GM23338 (cell line): ENCODE results near the gene GALR2. TPM values are rescaled to one million over a fixed set of nuclear protein-coding genes. Genes with fewer than 3 reads are reported as not detected.

Experiments used
- ATAC-seq: fragments of 200-7000 bp; cut with Tn5 transposase; 3 replicates; pipeline ENCODE4 v1.9.1; 2020
- DNase-seq: peaks from one replicate; pipeline ENCODE4 v3.0.0-alpha.2; 2015; ENCODE audit warnings: low spot score
- H2AFZ ChIP-seq: fragments of 200-600 bp; sonication (generic); 2 replicates; pipeline ENCODE4 v1.8.0; 2016; ENCODE audit warnings: antibody characterized with exemption, mild to moderate bottlenecking, moderate library complexity
- H3F3A ChIP-seq: fragments of 200-600 bp; sonication (generic); replicated peaks from 2 replicates; pipeline ENCODE4 v1.8.0; 2017; ENCODE audit warnings: antibody characterized with exemption, mixed run types, low read depth
- H3K27ac ChIP-seq: fragments of 200-600 bp; sonication (generic); 2 replicates; pipeline ENCODE4 v1.6.1; 2016; ENCODE audit warnings: low read depth
- H3K27me3 ChIP-seq: fragments of 200-600 bp; sonication (generic); 2 replicates; pipeline ENCODE4 v1.8.0; 2016; ENCODE audit warnings: mild to moderate bottlenecking, mixed run types, moderate library complexity; ENCODE audit not compliant: insufficient read depth
- H3K36me3 ChIP-seq: fragments of 200-600 bp; sonication (generic); 2 replicates; pipeline ENCODE4 v1.8.0; 2016; ENCODE audit warnings: mild to moderate bottlenecking; ENCODE audit not compliant: insufficient read depth
- H3K4me1 ChIP-seq: fragments of 200-600 bp; sonication (generic); 2 replicates; pipeline ENCODE4 v1.8.0; 2016; ENCODE audit warnings: mild to moderate bottlenecking, moderate library complexity; ENCODE audit not compliant: insufficient read depth
- H3K4me2 ChIP-seq: fragments of 200-600 bp; sonication (generic); 2 replicates; pipeline ENCODE4 v1.7.1; 2017; ENCODE audit warnings: mixed run types
- H3K4me3 ChIP-seq: fragments of 200-600 bp; sonication (generic); 2 replicates; pipeline ENCODE4 v1.6.1; 2016; ENCODE audit warnings: mixed run types
- H3K79me2 ChIP-seq: fragments of 200-600 bp; sonication (generic); replicated peaks from 2 replicates; pipeline ENCODE4 v1.8.0; 2017; ENCODE audit warnings: mild to moderate bottlenecking; ENCODE audit not compliant: insufficient read depth
- H3K9me2 ChIP-seq: fragments of 200-600 bp; sonication (generic); 2 replicates; pipeline ENCODE4 v1.8.0; 2017; ENCODE audit not compliant: insufficient read depth
- H4K20me1 ChIP-seq: fragments of 200-600 bp; sonication (generic); replicated peaks from 2 replicates; pipeline ENCODE4 v1.8.0; 2017; ENCODE audit warnings: mild to moderate bottlenecking; ENCODE audit not compliant: insufficient read depth
- H3K27ac Mint-ChIP-seq: 2 replicates; pipeline ENCODE4 v1.8.0; 2020; ENCODE audit warnings: inconsistent platforms, mild to moderate bottlenecking, moderate library complexity, mixed read lengths
- H3K27me3 Mint-ChIP-seq: 3 replicates; pipeline ENCODE4 v1.8.0; 2022; ENCODE audit warnings: low read depth, mild to moderate bottlenecking, moderate library complexity, mixed read lengths, inconsistent platforms; ENCODE audit not compliant: insufficient read depth, poor library complexity
- H3K36me3 Mint-ChIP-seq: 3 replicates; pipeline ENCODE4 v1.8.0; 2021; ENCODE audit warnings: low read depth, mild to moderate bottlenecking, inconsistent platforms, moderate library complexity, mixed read lengths
- H3K4me1 Mint-ChIP-seq: 3 replicates; pipeline ENCODE4 v1.8.0; 2020; ENCODE audit warnings: mild to moderate bottlenecking, inconsistent platforms, mixed read lengths
- H3K4me3 Mint-ChIP-seq: 3 replicates; pipeline ENCODE4 v1.8.0; 2021; ENCODE audit warnings: moderate library complexity, mild to moderate bottlenecking, inconsistent platforms, mixed read lengths
- H3K9me3 Mint-ChIP-seq: 3 replicates; pipeline ENCODE4 v1.8.0; 2020; ENCODE audit warnings: moderate library complexity, mild to moderate bottlenecking, inconsistent platforms, mixed read lengths
- CREB1 ChIP-seq: fragments of 250-450 bp; sonication (Bioruptor Pico); IDR thresholded peaks from 2 replicates; pipeline ENCODE4 v1.5.0; 2020; ENCODE audit warnings: low read depth, mild to moderate bottlenecking, moderate library complexity
- CTCF ChIP-seq, 2 experiments: fragments of 200-600 bp in 1 of 2; sonication (generic) in 1 of 2; conservative IDR thresholded peaks; 2 replicates each; pipeline versions ENCODE4 v1.5.1 to v1.6.1; 2016 to 2017; ENCODE audit warnings: antibody characterized with exemption in 2 of 2, low read depth in 2 of 2, mild to moderate bottlenecking in 2 of 2, moderate library complexity in 1 of 2
- ETS1 ChIP-seq: IDR thresholded peaks from 2 replicates; pipeline ENCODE4 v1.6.1; 2016; ENCODE audit warnings: antibody characterized with exemption
- EZH2 ChIP-seq: fragments of 200-600 bp; sonication (generic); IDR thresholded peaks from one replicate; pipeline ENCODE4 v1.8.0; 2017; ENCODE audit warnings: antibody characterized with exemption, mild to moderate bottlenecking, low read depth; ENCODE audit not compliant: unreplicated experiment
- EZH2phosphoT487 ChIP-seq: fragments of 200-600 bp; sonication (generic); IDR thresholded peaks from one replicate; pipeline ENCODE4 v1.8.1; 2018; ENCODE audit warnings: antibody characterized with exemption; ENCODE audit not compliant: unreplicated experiment
- JUNB ChIP-seq: IDR thresholded peaks from one replicate; pipeline ENCODE4 v1.6.1; 2016; ENCODE audit warnings: antibody characterized with exemption; ENCODE audit not compliant: unreplicated experiment
- NANOG ChIP-seq: IDR thresholded peaks from 2 replicates; pipeline ENCODE4 v1.6.1; 2016; ENCODE audit warnings: antibody characterized with exemption, borderline replicate concordance
- POLR2AphosphoS5 ChIP-seq: IDR thresholded peaks from 2 replicates; pipeline ENCODE4 v1.6.1; 2016; ENCODE audit warnings: antibody characterized with exemption, low read depth
- REST ChIP-seq: IDR thresholded peaks from one replicate; pipeline ENCODE4 v1.6.1; 2018; ENCODE audit warnings: antibody characterized with exemption; ENCODE audit not compliant: unreplicated experiment
- STAT1 ChIP-seq: IDR thresholded peaks from one replicate; pipeline ENCODE4 v1.6.1; 2016; ENCODE audit warnings: antibody characterized with exemption; ENCODE audit not compliant: unreplicated experiment
- ZNF114 ChIP-seq: fragments of 250-450 bp; sonication (Bioruptor Pico); IDR thresholded peaks from 2 replicates; pipeline ENCODE4 v1.5.0; 2020; ENCODE audit warnings: mild to moderate bottlenecking, moderate library complexity
- ZNF331 ChIP-seq: fragments of 250-450 bp; sonication (Bioruptor Pico); IDR thresholded peaks from 2 replicates; pipeline ENCODE4 v1.5.0; 2020; ENCODE audit warnings: low read depth, mild to moderate bottlenecking, moderate library complexity
- ZNF462 ChIP-seq: fragments of 250-450 bp; sonication (Bioruptor Pico); IDR thresholded peaks from 2 replicates; pipeline ENCODE4 v1.5.0; 2020; ENCODE audit warnings: mild to moderate bottlenecking, moderate library complexity
- polyA plus RNA-seq: library from polyadenylated mRNA; unstranded; fragments of >200 nt; fragmentation: Nextera tagmentation; extraction: Ambion mirVana; gene quantifications from 2 replicates; pipeline ENCODE4 v1.2.1, GENCODE V29; 2016
- total RNA-seq: library from RNA; depleted of rRNA; stranded (reverse); fragments of >200 nt; shearing (Covaris generic); gene quantifications from 2 replicates; pipeline ENCODE4 v1.2.3, GENCODE V29; 2014

The GALR2 gene
- total and polyA plus RNA-seq, 2 experiments from 2014 or later = 0.50 to 2.2 TPM

- Histone ChIP-seq H3K4me2 (no peak overlapping the region), H2AFZ (no peak overlapping the region), H3K4me1 (no peaks in the 10 kb centered on the region), H3K4me3 (no peak overlapping the region), H3K27me3 (no peaks in the 10 kb centered on the region), H3K36me3 (peaks cover 4% of the 10 kb centered on the region; the same call in 1 of the 2 replicates), H3K79me2 (no peaks in the 10 kb centered on the region), H3K9me2 (no peaks in the 10 kb centered on the region), H3F3A (no peaks in the 10 kb centered on the region), H3K27ac (no peak overlapping the region), H4K20me1 (no peaks in the 10 kb centered on the region)
- ATAC-seq (no peak), DNase-seq (no peak)
- Mint-ChIP-seq H3K27me3 (peaks cover 7% of the 10 kb centered on the region), H3K9me3 (no peaks in the 10 kb centered on the region), H3K4me1 (no peaks in the 10 kb centered on the region), H3K4me3 (no peak overlapping the region), H3K27ac (no peak overlapping the region), H3K36me3 (peaks cover 65% of the 10 kb centered on the region)
- TF ChIP-seq NANOG (no peak), REST (no peak), CTCF (conservative IDR thresholded peaks at IDR 0.05; ENCODE audit: low read depth in 2 of 2) (no peak), ZNF114 (no peak), EZH2phosphoT487 (no peak), JUNB (no peak), ZNF462 (CRISPR knock-in tag) (no peak), EZH2 (no peak), ETS1 (no peak), STAT1 (no peak), CREB1 (CRISPR knock-in tag) (no peak), ZNF331 (no peak), POLR2AphosphoS5 (no peak)
Observed at GRCh38 chr17:76089680-76090516, 15.3 kb downstream of the GALR2 start.
